K562 (cell line): ENCODE measurements around the gene RBFA. TPM values are rescaled to one million over a fixed set of nuclear protein-coding genes. Genes with fewer than 3 reads are reported as not detected.

ENCODE experiments used
- BRF2 ChIP-seq: IDR thresholded peaks from 3 replicates; pipeline ENCODE4 v1.6.1; 2011; ENCODE audit warnings: borderline replicate concordance, mild to moderate bottlenecking; ENCODE audit not compliant: insufficient read length, insufficient read depth
- CC2D1A ChIP-seq: fragments of 450-650 bp; IDR thresholded peaks from 2 replicates; pipeline ENCODE4 v1.6.1; 2017; ENCODE audit warnings: mild to moderate bottlenecking
- DLX4 ChIP-seq: fragments of 250-450 bp; sonication (Bioruptor Pico); IDR thresholded peaks from 2 replicates; pipeline ENCODE4 v1.6.1; 2021; ENCODE audit warnings: mild to moderate bottlenecking
- GTF2F1 ChIP-seq: IDR thresholded peaks from 2 replicates; pipeline ENCODE4 v1.6.1; 2011; ENCODE audit warnings: low read depth, low read length, improper control_type of control experiment
- IRF9 ChIP-seq: fragments of 450-650 bp; IDR thresholded peaks from 2 replicates; pipeline ENCODE4 v1.6.1; 2016; ENCODE audit warnings: missing biosample characterization, missing genetic modification characterization
- KHSRP ChIP-seq: fragments of 450-650 bp; IDR thresholded peaks from 2 replicates; pipeline ENCODE4 v1.6.1; 2017
- MYC ChIP-seq, 2 experiments: fragments of 250-450 bp in 1 of 2; sonication (Bioruptor Pico) in 1 of 2; IDR thresholded peaks; 2 replicates each; pipeline versions ENCODE4 v1.5.1 to v1.6.1; 2012 to 2021; ENCODE audit warnings: low read depth in 2 of 2, borderline replicate concordance in 1 of 2, improper control_type of control experiment in 1 of 2, low read length in 1 of 2, mild to moderate bottlenecking in 1 of 2, moderate library complexity in 1 of 2
- NCOR1 ChIP-seq: fragments of 450-650 bp; IDR thresholded peaks from 2 replicates; pipeline ENCODE4 v1.6.1; 2016; ENCODE audit warnings: mild to moderate bottlenecking, moderate library complexity
- NRF1 ChIP-seq, 2 experiments: fragments of 450-650 bp; IDR thresholded peaks in 1 of 2; conservative IDR thresholded peaks in 1 of 2; 2 replicates each; pipeline ENCODE4 v1.6.1; 2014; ENCODE audit warnings: mild to moderate bottlenecking in 2 of 2
- RAD51 ChIP-seq: fragments of 450-650 bp; IDR thresholded peaks from 2 replicates; pipeline ENCODE4 v1.7.1; 2016; ENCODE audit warnings: low read depth, mild to moderate bottlenecking, borderline replicate concordance
- RB1 ChIP-seq: fragments of 450-650 bp; IDR thresholded peaks from 2 replicates; pipeline ENCODE4 v1.6.1; 2017; ENCODE audit warnings: low read depth, mild to moderate bottlenecking
- SIN3A ChIP-seq, 2 experiments: fragments of 150-350 bp in 1 of 2; IDR thresholded peaks; 2 replicates each; pipeline ENCODE4 v1.6.1; 2011 to 2016; ENCODE audit warnings: borderline replicate concordance in 2 of 2, low read depth in 2 of 2, low read length in 2 of 2, mild to moderate bottlenecking in 2 of 2, moderate library complexity in 2 of 2; ENCODE audit not compliant: control insufficient read depth in 1 of 2
- TFE3 ChIP-seq: fragments of 450-650 bp; formaldehyde crosslinking; IDR thresholded peaks from 2 replicates; pipeline ENCODE4 v1.4.0; 2020; ENCODE audit warnings: mild to moderate bottlenecking, mixed read lengths
- THAP7 ChIP-seq: fragments of 250-450 bp; sonication (Bioruptor Pico); IDR thresholded peaks from 2 replicates; pipeline ENCODE4 v1.5.0; 2021
- ZFP1 ChIP-seq: fragments of 450-650 bp; formaldehyde crosslinking; IDR thresholded peaks from 2 replicates; pipeline ENCODE4 v1.4.0; 2020; ENCODE audit warnings: mild to moderate bottlenecking, mixed read lengths
- ZNF347 ChIP-seq: fragments of 450-650 bp; formaldehyde crosslinking; IDR thresholded peaks from 2 replicates; pipeline ENCODE4 v1.4.0; 2020; ENCODE audit warnings: low read depth, mild to moderate bottlenecking, moderate library complexity
- ZNF354B ChIP-seq: fragments of 250-450 bp; sonication (Bioruptor Pico); IDR thresholded peaks from 2 replicates; pipeline ENCODE4 v1.4.0; 2020
- ZNF408 ChIP-seq: fragments of 250-450 bp; sonication (Bioruptor Pico); IDR thresholded peaks from 2 replicates; pipeline ENCODE4 v1.4.0; 2020; ENCODE audit warnings: low read depth, mild to moderate bottlenecking, moderate library complexity
- ZNF696 ChIP-seq: fragments of 250-450 bp; sonication (Bioruptor Pico); conservative IDR thresholded peaks from 2 replicates; pipeline ENCODE4 v1.4.0; 2020; ENCODE audit warnings: mild to moderate bottlenecking, moderate library complexity
- ZSCAN29 ChIP-seq: fragments of 450-650 bp; IDR thresholded peaks from 2 replicates; pipeline ENCODE4 v1.6.1; 2017
- polyA plus RNA-seq, 8 experiments: library from polyadenylated mRNA; depleted of rRNA in 4 of 8; stranded (reverse) in 5 of 8; unstranded in 3 of 8; fragments of >200 nt; fragmentation: Nextera tagmentation in 2 of 8; fragmentation: Illumina TruSeq in 1 of 8; extraction: Ambion mirVana in 2 of 8; extraction: Trizol in 1 of 8; gene quantifications; 2 replicates each; pipeline versions ENCODE4 v1.2.1 to v1.2.3, GENCODE V29; 2011 to 2014; ENCODE audit warnings: inconsistent platforms in 1 of 8, missing spikeins in 1 of 8
- total RNA-seq, 7 experiments: library from RNA; depleted of rRNA in 6 of 7; stranded (reverse); fragments of >200 nt in 6 of 7; fragmentation: Illumina TruSeq in 2 of 7; extraction: Trizol in 2 of 7; gene quantifications; 2 replicates each; pipeline versions ENCODE4 v1.2.1 to v1.2.3, GENCODE V29; 2011 to 2021; ENCODE audit warnings: low replicate concordance in 1 of 7

Gene RBFA
- total and polyA plus RNA-seq, 9 of the 15 experiments (the other 6 are each of a cell fraction or from before 2014, with no cell fraction given): 3.4 to 41.9 (median 25.8) TPM

- TF ChIP-seq IRF9: peak; percentile 63; the same call in 1 of the 2 replicates
- TF ChIP-seq ZFP1 (CRISPR knock-in tag): no peak
- no peak for TF ChIP-seq ZNF347 (CRISPR knock-in tag)
- TF ChIP-seq DLX4 (CRISPR knock-in tag): no peak
- TF ChIP-seq GTF2F1: no peak
- no peak for TF ChIP-seq ZNF696 (CRISPR knock-in tag)
- TF ChIP-seq NCOR1: no peak
- no peak for TF ChIP-seq MYC (IDR thresholded peaks at IDR 0.05; ENCODE audit: low read depth, low read length)
- TF ChIP-seq MYC (CRISPR knock-in tag; IDR thresholded peaks at IDR 0.05; ENCODE audit: borderline replicate concordance, low read depth): no peak
- TF ChIP-seq RAD51: peak; percentile 77
- peak; percentile 47 for TF ChIP-seq TFE3 (CRISPR knock-in tag)
- TF ChIP-seq NRF1 (conservative IDR thresholded peaks at IDR 0.05 in 1 of 2, IDR thresholded peaks at IDR 0.05 in 1 of 2): no peak
- TF ChIP-seq KHSRP: no peak
- no peak for TF ChIP-seq BRF2
- TF ChIP-seq ZSCAN29: no peak
- no peak for TF ChIP-seq THAP7
- TF ChIP-seq ZNF354B (CRISPR knock-in tag): no peak
- TF ChIP-seq RB1: no peak
- TF ChIP-seq ZNF408 (CRISPR knock-in tag): no peak
- no peak for TF ChIP-seq CC2D1A
- no peak for TF ChIP-seq SIN3A (IDR thresholded peaks at IDR 0.05; ENCODE audit: borderline replicate concordance in 2 of 2, control insufficient read depth in 1 of 2, low read depth in 2 of 2, low read length in 2 of 2)
Measured at GRCh38 chr18:80009661-80010550, 24.3 kb upstream of the RBFA start (continued).
